Superior temporal gyrus (tissue), 1 donor: ENCODE results near the gene PRPF8.

Source experiments
- DNase-seq: peaks from one replicate; pipeline ENCODE4 v3.0.0-alpha.2; 2016; ENCODE audit errors: extremely low spot score

Gene PRPF8

DNA sequence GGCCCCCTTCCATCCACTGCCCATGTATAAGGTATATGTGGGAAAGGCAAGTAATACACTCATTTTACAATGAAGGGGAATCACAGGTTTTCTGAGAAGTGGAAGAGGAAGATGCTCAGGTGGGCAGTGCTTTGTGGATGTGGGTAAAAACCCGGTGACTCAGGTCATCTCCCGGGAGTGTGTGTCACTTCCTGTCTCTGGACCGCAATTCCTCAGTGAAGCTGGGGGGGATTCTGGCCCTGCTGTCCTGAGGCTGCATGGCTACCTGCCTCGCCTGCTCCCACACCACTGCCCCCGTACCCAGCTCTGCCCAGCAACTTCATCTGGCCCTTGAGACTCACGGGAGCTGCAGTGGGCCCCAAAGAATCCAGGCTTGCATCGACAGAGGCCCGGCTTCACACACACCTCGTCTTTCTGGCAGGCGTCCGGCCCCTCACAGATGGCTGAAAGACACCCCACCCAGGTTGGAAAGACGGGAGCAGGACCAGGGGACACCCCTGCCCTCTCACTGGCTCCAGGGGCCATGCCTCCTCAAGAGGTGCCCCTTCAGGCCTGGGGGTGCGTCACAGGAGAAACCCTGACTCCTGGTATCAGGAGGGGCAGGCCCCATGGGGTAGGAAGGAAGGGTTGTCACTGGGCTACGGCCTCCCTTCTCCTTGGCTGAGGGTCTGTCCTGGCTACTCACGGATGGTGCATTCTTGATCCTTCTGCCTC is 40.0 kb downstream of the PRPF8 start:
- no peak for DNase-seq

DNA sequence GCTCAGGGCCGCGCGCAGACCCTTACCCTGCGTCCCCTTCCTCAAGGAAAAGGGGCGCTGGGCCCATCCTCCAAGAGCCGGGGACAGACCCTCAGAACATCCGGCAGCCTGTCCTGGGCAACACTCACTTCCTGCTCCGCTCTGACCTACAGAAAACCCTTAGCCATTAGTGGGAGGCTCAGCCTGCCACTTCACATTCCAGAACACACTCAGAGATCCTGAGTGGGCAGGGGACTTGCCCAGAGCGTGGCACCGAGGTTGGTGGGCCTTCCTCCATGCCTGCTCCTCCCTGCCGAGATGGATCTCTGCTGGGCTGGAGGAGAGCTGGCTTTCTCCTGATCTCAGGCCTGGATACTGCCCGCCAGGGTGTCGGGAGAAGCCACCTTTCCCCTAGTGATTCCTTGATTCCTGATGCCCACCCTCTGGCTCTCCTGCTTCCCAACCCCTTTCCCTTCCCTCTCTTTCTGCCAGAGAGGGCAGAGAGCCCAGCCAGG is 40.6 kb downstream of the PRPF8 start:
- no peak for DNase-seq

DNA sequence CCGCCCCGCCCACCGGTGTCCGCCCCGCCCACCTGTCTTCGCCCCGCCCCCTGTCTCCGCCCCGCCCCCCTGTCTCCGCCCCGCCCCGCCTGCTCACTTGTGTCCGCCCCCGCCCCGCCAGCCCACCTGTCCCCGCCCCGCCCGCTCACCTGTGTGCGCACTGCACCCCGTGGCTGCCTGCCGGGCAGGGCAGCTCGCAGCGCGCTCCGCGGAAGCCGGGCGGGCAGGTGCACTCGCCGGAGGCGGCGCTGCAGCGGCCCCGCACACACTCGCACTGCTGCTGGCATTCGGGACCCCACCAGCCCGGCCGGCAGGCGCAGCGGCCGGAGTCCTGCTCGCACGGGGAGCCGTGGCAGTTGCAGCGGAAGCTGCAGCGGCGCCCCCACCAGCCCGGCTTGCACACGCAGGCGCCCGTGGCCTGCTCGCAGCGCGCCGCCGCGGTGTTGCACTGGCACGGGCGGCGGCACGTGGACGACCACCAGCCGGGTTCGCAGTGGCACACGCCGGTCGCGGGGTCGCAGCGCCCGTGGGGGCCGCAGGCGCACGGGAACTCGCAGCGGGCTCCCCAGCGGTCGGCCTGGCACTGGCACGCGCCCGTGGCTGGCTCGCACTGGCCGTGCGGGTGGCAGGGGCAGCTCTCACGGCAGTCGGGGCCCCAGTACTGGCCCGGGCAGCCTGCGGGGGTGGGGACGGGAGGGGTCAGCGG is 41.2 kb downstream of the PRPF8 start:
- no peak for DNase-seq

DNA sequence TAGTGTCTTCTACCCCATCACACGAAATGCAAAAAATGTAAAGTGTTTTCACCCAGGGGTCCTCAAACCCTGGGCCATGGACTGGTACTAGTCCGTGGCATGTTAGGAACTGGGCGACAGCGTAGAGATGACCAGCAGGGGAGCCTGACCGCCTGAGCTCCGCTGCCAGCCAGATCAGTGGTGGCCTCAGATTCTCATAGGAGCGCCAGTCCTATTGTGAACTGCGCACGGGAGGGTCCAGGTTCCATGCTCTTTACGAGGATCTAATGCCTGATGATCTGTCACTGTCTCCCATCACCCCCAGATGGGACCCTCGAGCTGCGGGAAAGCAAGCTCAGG is 43.6 kb downstream of the PRPF8 start:
- DNase-seq, result no peak

DNA sequence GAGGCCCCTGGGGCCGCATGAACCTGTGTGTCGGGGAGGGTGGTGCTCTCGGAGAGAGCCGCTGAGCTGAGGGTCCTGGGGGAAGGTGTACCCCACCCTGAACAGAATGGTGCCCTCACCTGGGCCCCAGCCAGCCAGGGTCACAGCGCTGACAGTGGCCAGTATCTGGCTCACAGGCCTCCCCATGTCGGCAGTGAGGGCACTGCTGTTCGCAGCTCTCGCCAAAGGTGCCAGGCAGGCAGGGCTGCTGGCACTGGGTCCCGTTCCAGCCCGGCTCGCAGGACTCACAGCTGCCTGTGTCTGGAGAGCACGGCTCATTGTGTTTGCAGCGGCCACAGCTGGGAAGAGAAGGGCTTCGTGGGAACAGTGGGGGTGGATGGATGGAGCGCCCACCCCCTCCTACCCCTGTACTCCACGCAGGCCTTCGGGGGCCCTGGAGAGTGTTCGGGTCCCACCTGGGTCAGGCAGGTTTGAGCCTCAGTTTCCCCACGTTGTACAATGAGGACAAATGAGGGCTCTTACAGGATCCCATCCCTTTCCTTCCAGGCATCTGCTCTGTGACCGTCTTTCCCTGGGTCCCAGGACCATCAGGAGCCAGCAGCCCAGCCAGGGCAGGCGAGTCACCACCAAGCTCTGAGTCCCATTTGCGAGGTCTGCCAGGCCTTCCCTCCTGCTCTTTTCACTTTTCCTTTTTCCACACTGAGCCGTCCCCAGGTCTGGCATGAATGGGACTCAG is 44.2 kb downstream of the PRPF8 start:
- DNase-seq, result no peak

DNA sequence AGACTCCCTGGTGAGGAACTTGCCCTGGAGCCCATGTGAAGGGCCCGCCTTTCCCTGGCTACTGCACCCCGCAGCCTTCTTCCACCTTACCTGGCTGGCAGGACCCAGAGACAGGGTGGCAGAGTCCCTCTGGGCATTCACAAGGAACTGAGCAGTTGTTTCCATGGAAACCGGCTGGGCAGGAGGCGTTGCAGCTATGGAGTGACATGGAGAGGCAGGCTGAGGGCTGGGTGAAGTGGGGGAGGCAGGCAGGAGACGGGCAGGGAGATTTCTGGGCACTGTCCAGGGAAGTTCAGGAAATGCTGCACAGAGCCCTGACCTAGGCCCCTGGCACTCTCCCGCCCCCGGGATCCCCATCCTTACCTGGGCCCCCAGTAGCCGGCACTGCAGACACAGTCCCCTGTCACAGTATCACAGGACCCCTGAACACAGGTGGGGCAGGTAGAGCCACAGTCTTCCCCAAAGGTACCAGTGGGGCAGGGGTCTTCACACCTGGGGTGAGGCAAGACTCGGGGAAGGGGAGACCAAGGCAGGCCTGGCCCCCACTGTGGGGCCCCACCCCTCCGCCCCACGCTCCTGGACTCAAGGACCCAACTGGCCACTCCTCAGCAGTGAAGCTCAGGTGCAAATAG is 45.0 kb downstream of the PRPF8 start:
- no peak for DNase-seq

DNA sequence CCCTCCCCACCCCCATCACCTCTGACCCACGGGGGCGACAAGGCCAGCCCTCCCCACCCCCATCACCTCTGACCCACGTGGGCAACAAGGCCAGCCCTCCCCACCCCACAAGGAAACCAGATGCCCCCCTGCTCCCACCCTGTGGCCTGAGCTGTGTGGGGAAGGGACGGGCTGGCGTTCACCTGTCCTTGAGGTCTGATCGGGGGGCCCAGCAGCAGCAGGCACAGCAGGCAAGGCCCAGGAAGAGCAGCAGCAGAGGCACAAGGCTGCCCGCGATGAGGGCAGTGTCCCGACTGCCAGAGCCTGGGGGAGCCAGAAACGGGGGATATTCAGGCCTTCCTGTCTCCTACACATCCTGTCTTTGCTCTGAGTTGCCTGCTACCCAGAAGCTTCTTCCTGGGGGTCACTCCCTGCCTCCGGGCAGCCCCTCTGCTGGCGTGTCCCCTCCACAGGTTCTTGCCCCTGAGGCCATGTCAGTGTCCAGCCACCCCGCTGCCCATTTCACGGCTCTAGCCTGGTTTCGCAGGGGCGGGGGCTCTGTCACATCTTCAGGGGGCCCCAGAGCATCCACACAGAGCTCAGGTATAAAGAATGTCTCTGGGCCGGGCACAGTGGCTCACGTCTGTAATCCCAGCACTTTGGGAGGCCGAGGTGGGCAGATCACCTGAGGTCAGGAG is 45.9 kb downstream of the PRPF8 start:
- DNase-seq, result no peak

DNA sequence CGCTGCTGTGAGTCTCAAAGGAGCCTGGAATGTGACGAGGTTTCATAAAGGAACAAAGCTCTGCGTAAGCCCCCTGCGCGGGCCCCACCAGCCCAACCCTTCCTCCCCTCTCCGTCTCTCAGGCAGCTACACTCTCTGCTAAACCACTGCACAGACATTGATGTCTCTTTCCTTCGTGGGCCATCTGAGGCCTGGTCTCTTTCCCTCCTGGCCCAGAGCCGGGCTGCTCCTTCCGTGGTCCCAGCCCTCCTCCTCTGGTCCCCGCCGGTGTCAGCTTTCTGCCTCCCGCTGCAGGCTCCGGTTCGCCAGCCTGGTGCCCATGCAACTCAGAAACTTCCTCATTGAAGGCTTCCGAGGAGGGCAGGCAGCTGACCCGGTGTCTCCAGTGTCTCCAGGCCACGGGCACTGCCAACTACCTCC is 46.5 kb downstream of the PRPF8 start:
- DNase-seq, result no peak

DNA sequence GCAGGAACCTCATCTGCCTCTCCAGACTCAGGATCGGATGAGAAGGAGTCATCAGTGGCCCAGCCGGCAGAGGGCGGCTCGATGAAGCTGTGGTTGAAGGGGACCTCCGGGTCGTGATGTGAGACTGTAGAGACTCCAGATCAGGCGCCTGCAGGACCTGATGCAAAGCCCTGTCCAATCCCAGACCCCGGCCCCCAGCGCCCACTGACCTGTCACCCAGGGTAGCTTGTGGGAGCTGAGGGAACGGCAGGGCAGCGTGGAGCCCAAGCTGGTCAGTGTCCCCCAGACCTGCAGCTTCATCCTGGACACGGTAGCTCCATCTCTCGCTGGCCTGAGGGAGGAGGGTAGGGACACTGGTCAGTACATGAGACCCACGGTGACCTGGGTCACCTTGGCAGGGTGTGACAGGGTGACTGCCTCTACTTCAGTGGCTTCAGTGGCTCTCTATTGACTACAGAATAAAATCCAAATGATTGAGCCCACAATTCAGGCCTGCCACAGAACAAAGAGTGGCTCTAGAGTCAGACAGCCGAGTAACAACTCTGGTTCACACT is 47.9 kb downstream of the PRPF8 start:
- no peak for DNase-seq

DNA sequence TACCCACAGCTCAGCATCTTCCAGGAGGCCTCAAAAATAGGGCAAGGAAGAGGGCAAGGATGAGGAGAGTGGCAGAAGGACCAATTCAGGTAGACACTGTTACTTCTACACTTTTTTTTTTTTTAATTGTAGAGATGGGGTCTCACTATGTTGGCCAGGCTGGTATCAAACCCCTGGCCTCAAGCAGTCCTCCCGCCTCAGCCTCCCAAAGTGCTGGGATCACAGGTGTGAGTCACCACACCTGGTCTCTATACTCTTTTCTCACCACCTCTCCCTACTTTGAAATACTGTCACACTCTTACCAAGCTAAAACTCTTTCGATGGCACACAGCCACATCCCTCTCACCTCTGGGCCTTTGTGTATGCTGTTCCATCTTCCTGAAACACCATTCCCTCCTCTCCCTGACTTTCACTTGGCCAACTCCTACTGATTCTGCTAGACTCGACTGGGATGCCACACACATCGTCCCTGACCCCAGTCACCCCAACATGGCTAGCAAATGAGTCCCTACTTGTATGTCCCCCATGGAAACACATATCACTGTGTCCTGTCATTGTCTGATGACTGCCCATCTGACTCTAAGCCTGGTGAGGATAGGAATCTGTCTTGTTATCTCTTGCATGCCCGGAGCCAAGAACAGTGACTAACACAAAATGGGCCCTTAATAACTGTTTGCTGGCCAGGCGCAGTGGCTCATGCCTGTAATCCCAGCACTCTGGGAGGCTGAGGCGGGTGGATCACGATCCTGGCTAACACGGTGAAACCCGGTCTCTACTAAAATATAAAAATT is 48.8 kb downstream of the PRPF8 start:
- DNase-seq, result no peak

DNA sequence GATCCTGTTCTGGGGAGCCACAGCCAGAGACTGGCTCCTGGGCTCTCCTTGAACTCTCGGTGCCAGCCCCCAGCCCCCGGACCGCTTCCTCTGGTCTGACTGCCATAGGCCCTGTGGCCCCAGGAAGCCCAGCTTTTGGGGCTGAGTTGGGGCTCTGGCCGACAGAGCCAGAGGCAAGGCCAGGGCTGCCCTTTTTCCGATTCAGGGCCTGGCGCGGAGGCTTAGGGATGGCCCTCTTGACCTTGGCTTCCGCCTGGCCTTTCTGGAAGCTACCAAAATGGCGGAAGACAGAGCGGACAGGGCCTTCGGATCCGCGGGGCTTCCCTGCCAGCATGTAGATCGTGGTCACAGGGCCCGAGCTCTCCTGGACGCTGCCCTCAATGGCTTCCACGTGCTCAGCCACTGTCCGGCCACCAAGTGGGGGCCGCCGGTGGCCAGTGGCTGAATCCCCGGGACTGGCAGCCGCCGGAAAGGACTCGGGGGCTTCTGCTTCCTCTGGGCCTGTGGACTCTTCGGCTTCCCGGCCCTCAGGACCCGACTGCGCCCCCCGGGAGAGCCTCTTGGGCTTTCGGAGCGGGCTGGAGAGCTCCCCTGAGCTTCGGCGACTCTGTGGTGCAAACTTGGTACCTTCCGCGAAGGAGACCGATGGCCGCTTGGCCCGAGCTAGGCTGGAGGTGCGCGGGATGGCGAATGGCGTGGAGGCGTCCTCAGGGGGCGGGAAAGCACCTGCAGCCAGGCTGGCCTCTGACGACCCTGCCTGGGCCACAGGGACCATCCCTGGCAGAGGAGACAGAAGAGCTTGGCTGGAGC is 49.6 kb downstream of the PRPF8 start:
- no peak for DNase-seq

DNA sequence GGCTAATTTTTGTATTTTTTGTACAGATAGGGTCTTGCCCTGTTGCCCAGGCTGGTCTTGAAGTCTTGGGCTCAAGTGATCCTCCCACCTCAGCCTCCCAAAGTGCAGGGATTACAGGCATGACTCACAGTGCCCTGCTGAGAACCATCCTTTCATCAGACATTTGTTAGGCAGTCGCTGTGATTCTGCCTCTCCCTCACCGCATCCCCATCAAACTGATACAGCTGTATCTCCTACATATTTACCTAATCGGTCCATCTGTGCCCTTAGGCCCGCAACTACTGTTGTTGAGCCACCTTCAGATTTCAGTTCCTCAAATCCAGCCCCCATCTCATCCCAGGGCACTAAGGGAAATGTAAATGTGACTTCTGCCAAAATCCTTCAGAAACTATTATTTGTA is 54.0 kb downstream of the PRPF8 start:
- DNase-seq, result no peak

DNA sequence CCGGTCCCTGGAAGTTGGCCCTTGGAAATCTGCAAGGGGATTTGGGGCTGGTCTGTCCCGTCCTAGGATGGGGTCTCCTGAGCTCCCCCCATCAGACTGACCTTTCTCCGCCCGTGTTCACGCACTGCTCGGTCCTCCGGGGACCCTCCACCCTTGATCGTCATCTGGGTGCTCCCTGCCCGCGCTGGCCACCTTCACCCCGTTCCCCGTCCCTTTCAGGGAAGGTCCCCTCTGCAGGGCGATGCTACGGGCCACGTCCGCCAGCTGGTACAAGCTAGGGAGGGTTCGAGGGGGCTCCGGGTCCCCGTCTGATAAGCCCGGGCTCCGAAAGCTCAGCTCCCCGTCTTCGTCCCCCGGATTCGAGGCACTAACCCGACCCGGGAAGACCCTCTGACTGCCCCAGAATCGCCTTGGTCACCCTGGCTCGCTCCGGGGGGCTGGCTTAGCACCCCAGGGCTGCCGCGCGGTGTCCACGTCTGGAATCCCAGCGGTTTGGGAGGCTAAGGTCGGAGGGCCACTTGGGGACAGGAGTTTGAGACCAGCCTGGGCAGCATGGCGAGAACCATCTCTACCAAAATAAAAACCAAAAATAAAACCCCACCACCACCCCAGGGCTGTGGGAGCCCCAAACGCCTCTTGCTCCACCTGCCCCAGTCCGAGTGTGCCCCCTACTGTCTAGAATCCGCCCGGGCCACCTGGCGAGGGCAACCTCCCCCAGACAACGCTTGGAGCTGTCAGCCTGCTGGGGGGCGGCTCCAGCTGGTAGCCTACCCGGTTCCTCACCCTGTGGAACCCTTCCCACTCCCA is 55.0 kb downstream of the PRPF8 start:
- DNase-seq, result no peak

DNA sequence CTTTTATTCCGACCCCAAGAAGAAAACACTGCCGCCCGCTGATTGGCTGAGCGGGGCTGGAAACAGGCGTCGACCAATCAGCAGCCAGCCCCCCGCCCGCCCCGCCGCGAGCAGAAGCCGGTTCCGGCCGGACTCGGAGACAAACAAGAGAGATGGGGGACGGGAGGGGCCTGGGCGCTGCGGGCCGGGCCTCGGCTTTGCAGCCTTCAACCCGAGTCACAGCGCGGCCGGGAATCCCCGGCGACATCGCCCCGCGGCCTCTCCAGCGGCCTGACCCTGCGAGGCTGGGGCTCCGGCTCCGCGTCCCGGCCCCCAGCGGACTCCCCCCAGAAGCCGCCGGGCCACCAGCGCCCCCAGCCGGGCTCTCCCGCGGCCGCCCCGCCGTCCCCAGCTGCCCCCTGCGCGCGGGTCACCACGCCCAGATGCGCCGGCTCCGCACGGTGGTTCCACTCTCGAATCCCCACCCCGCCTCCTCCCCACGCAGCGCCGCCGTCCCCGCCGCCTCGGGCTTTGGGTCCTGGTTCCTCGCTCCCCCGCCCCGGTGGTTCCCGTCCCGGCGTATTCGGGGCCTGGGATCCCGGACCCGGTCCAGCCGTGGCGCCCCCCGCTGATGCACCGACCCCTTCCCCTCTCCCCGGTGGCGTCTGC is 55.7 kb downstream of the PRPF8 start:
- DNase-seq, result peak; percentile 95

DNA sequence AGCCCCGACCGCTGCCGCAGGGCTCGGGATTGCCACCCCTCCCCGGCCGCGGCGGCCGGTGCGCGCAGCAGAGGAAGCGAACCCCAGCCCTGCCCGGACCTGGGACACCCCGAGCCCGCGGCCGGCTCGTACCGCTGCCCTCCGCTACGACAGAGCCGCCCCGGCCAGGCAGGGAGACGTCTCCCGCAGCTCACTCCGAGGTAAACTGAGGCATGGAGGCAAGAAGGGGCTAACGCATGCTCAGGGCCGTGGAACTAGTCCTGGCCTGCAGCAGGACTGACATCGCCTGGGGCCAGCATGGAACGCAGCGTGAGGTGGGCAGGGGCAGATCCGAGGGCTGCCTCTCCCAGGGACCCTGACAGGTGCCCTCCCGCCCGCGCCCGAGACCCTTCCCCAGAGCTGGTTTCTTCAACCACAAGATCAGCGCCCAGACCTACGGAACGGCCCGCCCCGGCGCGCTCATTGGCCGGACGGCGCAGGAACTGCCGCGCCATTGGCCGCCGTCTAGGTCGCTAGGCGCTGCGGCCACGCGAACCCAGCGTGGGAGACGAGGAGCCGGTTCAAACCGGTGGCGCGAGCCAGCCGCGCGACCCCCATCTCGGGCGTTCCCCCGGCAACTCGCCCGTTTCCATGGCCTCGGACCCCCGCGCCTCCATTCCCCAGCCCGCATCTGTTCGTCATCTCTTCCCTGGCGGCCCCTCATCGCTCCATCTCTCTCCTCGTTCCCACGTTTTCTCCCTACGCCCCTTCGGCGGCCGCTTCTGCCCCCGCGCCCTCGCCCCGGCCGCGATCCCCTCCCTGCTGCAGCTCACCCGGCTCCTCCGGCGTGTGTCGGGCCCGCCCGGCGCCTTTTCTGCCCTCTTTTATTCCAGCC is 56.4 kb downstream of the PRPF8 start, which contains the start of gene SLC43A2:
TSS of gene SLC43A2 (minus strand) at position 853 of the 874 bp plus-strand sequence. CDS start 960 bp downstream, outside the sequence.
- DNase-seq, result peak; percentile 89

DNA sequence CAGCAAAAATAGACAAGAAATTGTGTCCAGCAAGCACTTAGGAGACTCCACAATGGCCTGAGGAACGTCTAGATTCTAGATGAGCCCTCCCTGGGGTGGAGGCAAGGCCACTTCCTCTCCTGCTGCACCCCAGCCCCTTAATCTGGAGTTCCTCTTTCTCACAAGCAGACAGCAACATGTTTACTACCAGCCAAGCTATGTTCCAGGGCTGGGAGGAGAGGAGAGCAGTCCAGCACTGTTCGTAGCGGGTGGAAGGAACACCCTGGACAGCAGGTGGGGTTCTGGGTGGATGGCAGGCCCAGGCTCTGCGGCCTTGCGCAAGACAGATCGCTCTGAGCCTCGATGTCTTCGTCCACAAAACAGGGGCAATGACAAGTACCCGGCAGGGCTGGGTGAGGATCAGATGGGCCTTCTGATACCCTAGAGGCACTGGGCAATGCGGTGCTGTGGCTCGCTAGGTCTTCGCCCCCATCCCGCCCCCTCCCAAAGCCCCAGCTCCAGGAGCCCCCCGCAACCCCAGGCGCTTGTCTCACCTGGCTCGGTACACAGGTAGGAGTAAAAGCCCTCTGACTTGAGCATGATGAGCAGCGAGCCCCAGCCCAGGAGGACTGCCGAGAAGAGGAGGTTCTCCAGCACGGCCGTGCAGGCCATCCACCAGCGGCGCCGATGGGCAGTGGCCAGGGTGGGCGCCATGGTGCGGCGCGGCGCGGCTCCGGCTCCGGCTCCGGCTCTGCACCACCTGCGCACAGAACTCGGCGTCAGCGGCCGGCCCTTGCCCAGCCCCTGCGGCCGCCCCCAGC is 57.3 kb downstream of the PRPF8 start:
- DNase-seq, result no peak
